ENCODE data around the gene SYNM. TPM values are rescaled to one million over a fixed set of nuclear protein-coding genes. Genes with fewer than 3 reads are reported as not detected.

Gene SYNM
- total and polyA plus RNA-seq, 2 experiments from 2014 or later, result 0.74 to 3.5 TPM

GRCh38 chr15:99132634-99133287 lies 27.9 kb downstream of the SYNM start (continued):
- TF ChIP-seq ETS1 (IDR thresholded peaks at IDR 0.05), result no peak
- no peak for TF ChIP-seq ZNF331 (CRISPR knock-in tag; IDR thresholded peaks at IDR 0.05; ENCODE audit: low read depth)
- no peak for TF ChIP-seq STAT1 (IDR thresholded peaks at IDR 0.05; ENCODE audit: unreplicated experiment)
- TF ChIP-seq EZH2 (IDR thresholded peaks at IDR 0.05; ENCODE audit: low read depth, unreplicated experiment), result no peak
- no peak for TF ChIP-seq CREB1 (CRISPR knock-in tag; IDR thresholded peaks at IDR 0.05; ENCODE audit: low read depth)
- TF ChIP-seq POLR2AphosphoS5 (IDR thresholded peaks at IDR 0.05; ENCODE audit: low read depth), result no peak
- TF ChIP-seq, protein P1, sequence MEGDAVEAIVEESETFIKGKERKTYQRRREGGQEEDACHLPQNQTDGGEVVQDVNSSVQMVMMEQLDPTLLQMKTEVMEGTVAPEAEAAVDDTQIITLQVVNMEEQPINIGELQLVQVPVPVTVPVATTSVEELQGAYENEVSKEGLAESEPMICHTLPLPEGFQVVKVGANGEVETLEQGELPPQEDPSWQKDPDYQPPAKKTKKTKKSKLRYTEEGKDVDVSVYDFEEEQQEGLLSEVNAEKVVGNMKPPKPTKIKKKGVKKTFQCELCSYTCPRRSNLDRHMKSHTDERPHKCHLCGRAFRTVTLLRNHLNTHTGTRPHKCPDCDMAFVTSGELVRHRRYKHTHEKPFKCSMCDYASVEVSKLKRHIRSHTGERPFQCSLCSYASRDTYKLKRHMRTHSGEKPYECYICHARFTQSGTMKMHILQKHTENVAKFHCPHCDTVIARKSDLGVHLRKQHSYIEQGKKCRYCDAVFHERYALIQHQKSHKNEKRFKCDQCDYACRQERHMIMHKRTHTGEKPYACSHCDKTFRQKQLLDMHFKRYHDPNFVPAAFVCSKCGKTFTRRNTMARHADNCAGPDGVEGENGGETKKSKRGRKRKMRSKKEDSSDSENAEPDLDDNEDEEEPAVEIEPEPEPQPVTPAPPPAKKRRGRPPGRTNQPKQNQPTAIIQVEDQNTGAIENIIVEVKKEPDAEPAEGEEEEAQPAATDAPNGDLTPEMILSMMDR (conservative IDR thresholded peaks at IDR 0.05; ENCODE audit: low read depth in 2 of 2), result no peak
- TF ChIP-seq JUNB (IDR thresholded peaks at IDR 0.05; ENCODE audit: unreplicated experiment), result no peak
- no peak for TF ChIP-seq ZNF114 (CRISPR knock-in tag; IDR thresholded peaks at IDR 0.05)

DNA sequence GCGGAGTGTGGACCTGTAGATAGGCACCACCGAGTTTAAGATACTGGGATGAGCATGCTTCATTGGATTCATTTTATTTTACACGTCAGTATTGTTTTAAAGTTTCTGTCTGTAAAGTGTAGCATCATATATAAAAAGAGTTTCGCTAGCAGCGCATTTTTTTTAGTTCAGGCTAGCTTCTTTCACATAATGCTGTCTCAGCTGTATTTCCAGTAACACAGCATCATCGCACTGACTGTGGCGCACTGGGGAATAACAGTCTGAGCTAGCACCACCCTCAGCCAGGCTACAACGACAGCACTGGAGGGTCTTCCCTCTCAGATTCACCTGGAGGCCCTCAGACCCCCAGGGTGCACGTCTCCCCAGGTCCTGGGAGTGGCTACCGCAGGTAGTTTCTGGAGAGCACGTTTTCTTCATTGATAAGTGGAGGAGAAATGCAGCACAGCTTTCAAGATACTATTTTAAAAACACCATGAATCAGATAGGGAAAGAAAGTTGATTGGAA lies 29.5 kb downstream of the SYNM start:
- no peaks in the 10 kb centered on the region for H3K9me2 ChIP-seq (ENCODE audit: insufficient read depth)
- no peak for TF ChIP-seq ZNF114 (CRISPR knock-in tag; IDR thresholded peaks at IDR 0.05)
- no peak for TF ChIP-seq NANOG (IDR thresholded peaks at IDR 0.05; ENCODE audit: borderline replicate concordance)
- no peak for TF ChIP-seq STAT1 (IDR thresholded peaks at IDR 0.05; ENCODE audit: unreplicated experiment)
- no peak for TF ChIP-seq ZNF331 (CRISPR knock-in tag; IDR thresholded peaks at IDR 0.05; ENCODE audit: low read depth)
- ATAC-seq, result no peak

GRCh38 chr15:99135194-99135593 lies 30.3 kb downstream of the SYNM start:
- DNase-seq (ENCODE audit: low spot score) (no peak), ATAC-seq (no peak)
- H3K36me3 ChIP-seq (ENCODE audit: insufficient read depth), result no peaks in the 10 kb centered on the region
- H3K79me2 ChIP-seq (replicated peaks; ENCODE audit: insufficient read depth), result no peaks in the 10 kb centered on the region
- H3K27me3 ChIP-seq (ENCODE audit: insufficient read depth), result no peaks in the 10 kb centered on the region
- peaks cover 16% of the 10 kb centered on the region for H3K4me1 Mint-ChIP-seq
- H3K27ac ChIP-seq (ENCODE audit: low read depth), result no peak overlapping the region
- no peaks in the 10 kb centered on the region for H3K9me2 ChIP-seq (ENCODE audit: insufficient read depth)
- H3K4me2 ChIP-seq, result no peak overlapping the region
- H3F3A ChIP-seq (replicated peaks; ENCODE audit: low read depth), result no peaks in the 10 kb centered on the region
- no peak overlapping the region for H2AFZ ChIP-seq
- no peak overlapping the region for H3K27ac Mint-ChIP-seq
- no peaks in the 10 kb centered on the region for H3K9me3 Mint-ChIP-seq
- peaks cover 14% of the 10 kb centered on the region for H3K36me3 Mint-ChIP-seq (ENCODE audit: low read depth)
- H4K20me1 ChIP-seq (replicated peaks; ENCODE audit: insufficient read depth), result 0 out of 2 replicates have a peak, but pooled peaks cover 3% of the 10 kb centered on the region
- H3K4me1 ChIP-seq (ENCODE audit: insufficient read depth), result no peaks in the 10 kb centered on the region
- H3K27me3 Mint-ChIP-seq (ENCODE audit: insufficient read depth, low read depth, poor library complexity), result no peaks in the 10 kb centered on the region
- no peak overlapping the region for H3K4me3 ChIP-seq
- H3K4me3 Mint-ChIP-seq, result no peak overlapping the region
- no peak for TF ChIP-seq REST (IDR thresholded peaks at IDR 0.05; ENCODE audit: unreplicated experiment)
- TF ChIP-seq NANOG (IDR thresholded peaks at IDR 0.05; ENCODE audit: borderline replicate concordance), result no peak

More for the DNA sequence above, 29.5 kb downstream of the SYNM start:
- no peak overlapping the region for H3K27ac ChIP-seq (ENCODE audit: low read depth)
- no peak overlapping the region for H2AFZ ChIP-seq
- DNase-seq (ENCODE audit: low spot score), result no peak
- H3F3A ChIP-seq (replicated peaks; ENCODE audit: low read depth), result no peaks in the 10 kb centered on the region
- H3K27me3 Mint-ChIP-seq (ENCODE audit: insufficient read depth, low read depth, poor library complexity), result no peaks in the 10 kb centered on the region
- H3K4me1 ChIP-seq (ENCODE audit: insufficient read depth), result no peaks in the 10 kb centered on the region
- H3K36me3 ChIP-seq (ENCODE audit: insufficient read depth), result no peaks in the 10 kb centered on the region
- H4K20me1 ChIP-seq (replicated peaks; ENCODE audit: insufficient read depth), result 0 out of 2 replicates have a peak, but pooled peaks cover 2% of the 10 kb centered on the region
- no peak overlapping the region for H3K4me3 Mint-ChIP-seq
- peaks cover 19% of the 10 kb centered on the region for H3K36me3 Mint-ChIP-seq (ENCODE audit: low read depth)
- H3K9me3 Mint-ChIP-seq, result no peaks in the 10 kb centered on the region
- H3K27ac Mint-ChIP-seq, result no peak overlapping the region; the same call in 1 of the 2 replicates
- no peak overlapping the region for H3K4me2 ChIP-seq
- no peak overlapping the region for H3K4me3 ChIP-seq
- peaks cover 15% of the 10 kb centered on the region for H3K4me1 Mint-ChIP-seq
- no peaks in the 10 kb centered on the region for H3K79me2 ChIP-seq (replicated peaks; ENCODE audit: insufficient read depth)
- H3K27me3 ChIP-seq (ENCODE audit: insufficient read depth), result no peaks in the 10 kb centered on the region
